NCI-H1436 treated with DMSO at 0.1 percent for 48 hours (cell line): Measurements from ENCODE around the gene GLIPR1L2.
"Not testable (repeated sequence)": the region's sequence is repeated elsewhere in the genome, so short reads cannot be mapped to it uniquely, and the experiment has no call there.

ENCODE experiments used
- DNase-seq: peaks from one replicate; lab custom pipeline; 2025; lab: John Stamatoyannopoulos, UW

GLIPR1L2 gene

DNA sequence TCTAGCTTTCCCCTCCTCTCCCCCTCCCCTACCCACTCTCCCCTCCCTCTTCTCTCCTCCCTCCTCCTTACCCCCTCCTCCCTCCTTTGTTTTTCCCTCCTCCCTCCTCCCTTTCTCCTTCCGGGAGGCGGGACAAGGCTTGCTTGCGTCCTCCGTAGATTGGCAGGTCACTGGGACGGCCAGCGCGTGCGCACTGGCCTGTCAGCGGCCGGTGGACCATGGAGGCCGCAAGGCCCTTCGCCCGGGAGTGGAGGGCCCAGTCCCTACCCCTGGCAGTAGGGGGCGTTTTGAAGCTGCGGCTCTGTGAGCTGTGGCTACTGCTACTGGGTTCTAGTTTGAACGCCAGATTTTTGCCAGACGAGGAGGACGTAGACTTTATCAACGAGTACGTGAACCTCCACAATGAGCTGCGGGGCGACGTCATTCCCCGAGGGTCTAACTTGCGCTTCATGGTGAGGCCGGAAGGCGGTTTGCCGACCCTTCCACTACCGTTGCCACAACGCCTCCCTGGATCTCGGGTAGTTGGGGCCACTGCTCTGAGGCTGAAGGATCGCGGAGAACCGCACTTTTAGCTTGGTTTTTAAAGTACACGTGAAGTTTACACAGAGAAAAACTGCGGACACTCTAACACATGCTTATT, at the start of gene GLIPR1L2:
TSS of gene GLIPR1L2 (plus strand) at position 191 of the 640 bp plus-strand sequence. CDS start at position 219, 28 bp downstream.
- peak; percentile 84 for DNase-seq

- no peak for DNase-seq
Observed at GRCh38 chr12:75341873-75342272, 49.0 kb upstream of the GLIPR1L2 start.

GRCh38 chr12:75345531-75345930, 45.4 kb upstream of the GLIPR1L2 start:
- no peak for DNase-seq

- not testable (repeated sequence) for DNase-seq
Observed at GRCh38 chr12:75346215-75346614, 44.7 kb upstream of the GLIPR1L2 start.

- no peak for DNase-seq
Observed at GRCh38 chr12:75349946-75350345, 40.9 kb upstream of the GLIPR1L2 start.

- no peak for DNase-seq
Observed at GRCh38 chr12:75350413-75350812, 40.5 kb upstream of the GLIPR1L2 start.

DNA sequence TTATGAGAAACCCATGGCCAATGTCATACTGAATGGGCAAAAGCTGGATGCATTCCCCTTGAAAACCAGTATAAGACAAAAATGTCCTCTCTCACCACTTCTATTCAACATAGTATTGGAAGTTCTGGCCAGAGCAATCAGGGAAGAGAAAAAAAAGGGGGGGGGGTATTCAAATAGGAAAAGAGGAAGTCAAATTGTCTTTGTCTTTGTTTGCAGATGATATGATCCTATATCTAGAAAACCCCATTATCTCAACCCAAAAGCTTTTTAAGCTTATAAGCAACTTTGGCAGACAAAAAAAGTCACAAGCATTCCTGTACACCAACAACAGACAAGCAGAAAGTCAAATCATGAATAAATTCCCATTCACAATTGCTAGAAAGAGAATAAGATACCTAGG, 36.9 kb upstream of the GLIPR1L2 start:
- no peak for DNase-seq

- DNase-seq, result no peak
Observed at GRCh38 chr12:75360920-75361319, 30.0 kb upstream of the GLIPR1L2 start.

DNA sequence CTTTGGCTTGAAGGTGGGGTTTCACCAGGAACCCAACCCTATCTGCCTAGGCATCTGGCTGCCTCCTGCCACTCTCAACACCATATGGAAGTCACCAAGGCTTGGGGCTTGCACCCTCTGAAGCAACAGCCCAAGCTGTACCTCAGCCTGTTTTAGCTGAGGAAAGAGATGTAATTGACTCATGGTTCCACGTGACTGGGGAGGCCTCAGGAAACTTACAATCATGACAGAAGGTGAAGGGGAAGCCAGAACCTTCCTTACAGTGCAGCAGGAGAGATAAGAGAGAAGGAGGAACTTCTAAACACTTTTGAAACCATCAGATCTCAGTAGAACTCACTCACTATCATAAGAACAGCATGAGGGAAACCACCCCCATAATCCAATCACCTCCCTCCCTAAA, 29.5 kb upstream of the GLIPR1L2 start:
- no peak for DNase-seq

DNA sequence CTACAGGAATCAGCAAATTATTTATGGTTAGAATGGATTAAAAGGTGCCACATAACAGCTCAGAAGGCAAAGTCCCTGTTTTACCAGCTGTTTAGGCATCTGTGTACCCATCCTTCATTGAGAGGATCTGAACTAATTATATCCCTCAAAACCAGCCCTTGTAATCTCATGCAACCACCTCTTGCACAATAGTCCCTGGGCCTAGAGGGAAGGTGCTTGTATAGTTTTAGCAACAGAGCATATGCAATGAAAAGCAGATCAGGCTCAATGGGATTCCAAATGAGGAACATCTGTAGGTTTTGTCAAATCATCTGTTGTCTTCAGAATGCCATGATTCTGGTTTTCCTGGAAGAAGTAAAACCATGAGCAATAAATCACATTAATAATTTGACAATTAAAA, 26.0 kb upstream of the GLIPR1L2 start:
- no peak for DNase-seq

GRCh38 chr12:75366629-75367028, 24.3 kb upstream of the GLIPR1L2 start:
- DNase-seq, result no peak

DNA sequence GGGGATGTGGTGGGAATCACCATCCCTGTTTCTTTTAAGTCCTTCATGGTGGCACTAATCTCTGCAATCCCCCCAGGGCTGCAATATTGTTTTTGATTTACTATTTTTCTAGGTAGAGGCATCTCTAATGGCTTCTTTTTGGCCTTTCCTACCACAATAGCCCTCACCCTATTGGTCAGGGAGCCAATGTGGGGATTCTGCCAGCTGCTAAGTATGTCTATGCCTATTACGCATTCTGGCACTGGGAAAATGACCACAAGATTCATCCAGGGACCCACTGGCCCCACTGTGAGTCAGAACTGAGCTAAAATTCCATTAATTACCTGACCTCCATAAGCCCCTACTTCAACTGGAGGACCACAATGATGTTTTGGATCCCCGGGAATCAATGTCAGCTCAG, 15.9 kb upstream of the GLIPR1L2 start:
- no peak for DNase-seq

- no peak for DNase-seq
Observed at GRCh38 chr12:75378354-75378753, 12.5 kb upstream of the GLIPR1L2 start.

DNA sequence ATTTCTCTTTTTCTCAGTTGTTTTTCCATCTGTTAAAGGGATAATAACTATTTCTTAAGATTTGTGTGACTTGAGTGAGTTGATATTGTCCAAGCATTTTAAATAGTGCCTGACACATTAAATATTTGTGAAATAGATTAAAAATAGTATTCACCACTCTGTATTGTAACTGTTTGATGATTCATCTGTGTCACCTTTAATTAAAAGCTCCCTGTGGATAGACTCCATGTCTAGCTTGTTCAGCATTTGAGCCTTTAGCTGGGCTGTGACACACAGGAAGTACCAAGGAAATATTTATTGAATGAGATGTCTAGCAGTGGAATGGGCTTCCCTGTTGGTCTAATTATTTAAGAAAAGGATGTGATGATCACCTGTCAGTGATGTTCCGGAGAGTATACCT, 1.8 kb upstream of the GLIPR1L2 start:
- no peak for DNase-seq

DNA sequence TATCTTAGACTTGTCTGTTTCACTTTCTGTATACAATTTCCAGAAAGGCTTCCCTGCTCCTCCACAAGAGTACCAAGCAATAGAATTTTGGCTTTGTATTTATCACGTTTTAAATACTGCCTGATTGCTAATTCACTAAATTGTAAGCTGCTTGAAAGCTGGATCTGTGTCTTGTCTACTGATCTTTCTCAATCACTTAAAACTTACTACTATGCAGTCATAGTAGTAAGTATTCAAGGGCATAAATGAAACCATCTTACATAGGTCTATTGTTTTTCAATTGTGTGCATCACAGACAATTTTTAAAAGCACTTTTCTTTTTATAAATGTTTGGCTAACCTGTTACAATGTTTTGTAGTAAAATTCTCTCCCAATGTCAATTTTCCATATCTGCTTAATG, 1.2 kb upstream of the GLIPR1L2 start:
- no peak for DNase-seq

- DNase-seq, result peak; percentile 18
Observed at GRCh38 chr12:75390156-75390898, 562 bp upstream of the GLIPR1L2 start.

- no peak for DNase-seq
Observed at GRCh38 chr12:75404231-75404630, 13.3 kb downstream of the GLIPR1L2 start.

- DNase-seq, result no peak
Observed at GRCh38 chr12:75407683-75408082, 16.8 kb downstream of the GLIPR1L2 start.

- DNase-seq, result no peak
Observed at GRCh38 chr12:75409830-75410229, 18.9 kb downstream of the GLIPR1L2 start.

GRCh38 chr12:75414671-75415070, 23.8 kb downstream of the GLIPR1L2 start:
- DNase-seq, result no peak

- no peak for DNase-seq
Observed at GRCh38 chr12:75419841-75420240, 29.0 kb downstream of the GLIPR1L2 start.

GRCh38 chr12:75427491-75427890, 36.6 kb downstream of the GLIPR1L2 start:
- DNase-seq, result no peak

- no peak for DNase-seq
Observed at GRCh38 chr12:75428767-75429166, 37.9 kb downstream of the GLIPR1L2 start.

DNA sequence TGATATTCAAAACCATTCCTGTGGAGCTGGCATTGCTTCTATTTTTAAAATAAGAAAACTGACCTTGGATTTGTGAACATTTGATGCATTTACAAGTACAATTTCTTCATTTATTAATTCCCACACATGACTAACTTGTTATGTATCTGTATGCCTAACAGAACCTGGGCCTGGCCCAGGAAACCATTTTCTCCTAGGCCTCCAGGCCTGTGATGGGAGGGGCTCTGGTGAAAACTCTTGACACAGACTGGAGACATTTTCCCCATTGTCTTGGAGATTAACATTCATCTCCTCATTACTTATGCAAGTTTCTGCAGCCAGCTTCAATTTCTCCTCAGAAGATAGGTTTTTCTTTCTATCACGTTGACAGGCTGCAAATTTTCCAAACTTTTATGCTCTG, 42.0 kb downstream of the GLIPR1L2 start:
- DNase-seq, result no peak
